ENCODE measurements around the gene WDR64. TPM values are rescaled to one million over a fixed set of nuclear protein-coding genes. Genes with fewer than 3 reads are reported as not detected.
"Not testable (repeated sequence)": the region's sequence is repeated elsewhere in the genome, so short reads cannot be mapped to it uniquely, and the experiment has no call there.

WDR64 gene
- total RNA-seq, 2 donors from 2014 or later, result 0.24 TPM; not detected in 1

DNA sequence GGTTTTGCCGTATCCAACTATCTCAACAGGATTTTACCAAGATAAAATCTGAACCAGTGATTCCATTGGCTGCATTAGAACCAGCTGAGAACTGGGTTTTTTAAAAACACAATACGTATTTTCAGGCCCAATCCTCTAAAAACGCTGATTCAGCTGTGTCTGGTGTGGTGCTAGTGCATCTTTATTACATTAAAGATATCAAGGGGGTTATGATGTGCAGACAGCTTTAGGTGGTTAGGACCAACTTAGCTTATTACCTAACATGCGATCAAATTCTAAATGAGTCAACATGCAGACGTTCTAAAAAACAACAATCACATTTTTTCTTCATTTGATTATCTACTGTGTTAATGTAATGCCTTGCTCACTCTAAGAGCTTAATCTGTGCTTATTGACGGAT, 163.9 kb downstream of the WDR64 start:
- ATAC-seq (no peak), DNase-seq (no peak)
- intact Hi-C loops (cut with DNase I, micrococcal nuclease), result no loop called here

DNA sequence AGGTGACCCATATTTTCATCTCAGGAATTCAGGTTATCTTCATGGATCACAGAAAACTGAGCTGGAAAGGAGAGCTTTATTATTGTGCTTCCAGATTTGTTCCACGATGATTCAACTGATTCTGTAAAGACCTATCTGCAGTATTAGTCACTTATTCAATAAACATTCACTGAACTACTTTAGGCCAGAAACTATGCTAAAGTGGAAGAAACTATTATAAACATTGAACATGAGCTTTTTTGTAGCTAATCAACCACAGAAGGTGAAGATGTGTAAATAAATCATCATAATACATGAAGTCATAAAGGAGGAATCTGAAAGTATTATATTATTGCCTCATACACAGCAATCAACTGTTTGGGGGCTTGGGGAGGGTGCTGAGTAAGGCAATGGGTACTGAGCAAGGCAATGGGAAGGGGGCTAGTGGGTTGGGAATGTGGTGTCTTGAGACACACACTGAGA, 165.3 kb downstream of the WDR64 start:
- ATAC-seq, result no peak
- intact Hi-C loops (cut with DNase I, micrococcal nuclease), result no loop called here
- DNase-seq, result no peak

DNA sequence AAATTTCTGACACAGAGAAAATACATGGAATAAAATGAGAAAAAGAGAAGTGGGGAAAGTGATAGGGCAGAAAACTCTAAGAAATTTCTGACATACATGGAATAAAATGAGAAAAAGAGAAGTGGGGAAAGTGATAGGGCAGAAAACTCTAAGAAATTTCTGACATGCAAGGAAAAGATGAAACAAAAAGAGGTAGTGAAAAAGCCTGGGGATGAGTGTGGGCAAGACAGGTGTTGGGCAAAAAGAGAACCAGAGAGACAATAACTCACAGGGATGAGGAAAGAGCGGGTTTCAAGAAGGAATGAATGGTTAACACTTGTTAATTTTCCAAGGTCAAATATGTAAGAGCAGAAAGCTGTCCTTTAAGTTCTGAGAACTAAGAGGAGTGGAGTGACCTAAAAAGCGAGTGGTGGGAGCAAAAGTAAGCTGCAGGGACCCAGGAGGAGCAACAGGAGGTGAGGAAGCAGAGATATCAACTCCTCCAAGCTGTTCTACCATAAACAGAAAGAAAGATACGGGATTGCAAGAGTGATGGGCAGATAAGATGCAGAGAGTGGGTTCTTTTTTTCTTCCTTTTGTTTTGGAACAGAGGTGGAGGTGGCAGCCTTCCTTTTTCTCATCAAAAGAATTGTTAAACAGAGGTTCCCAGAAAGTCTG, 166.0 kb downstream of the WDR64 start:
- DNase-seq, result no peak
- ATAC-seq, result no peak
- intact Hi-C loops (cut with DNase I, micrococcal nuclease), result no loop called here

DNA sequence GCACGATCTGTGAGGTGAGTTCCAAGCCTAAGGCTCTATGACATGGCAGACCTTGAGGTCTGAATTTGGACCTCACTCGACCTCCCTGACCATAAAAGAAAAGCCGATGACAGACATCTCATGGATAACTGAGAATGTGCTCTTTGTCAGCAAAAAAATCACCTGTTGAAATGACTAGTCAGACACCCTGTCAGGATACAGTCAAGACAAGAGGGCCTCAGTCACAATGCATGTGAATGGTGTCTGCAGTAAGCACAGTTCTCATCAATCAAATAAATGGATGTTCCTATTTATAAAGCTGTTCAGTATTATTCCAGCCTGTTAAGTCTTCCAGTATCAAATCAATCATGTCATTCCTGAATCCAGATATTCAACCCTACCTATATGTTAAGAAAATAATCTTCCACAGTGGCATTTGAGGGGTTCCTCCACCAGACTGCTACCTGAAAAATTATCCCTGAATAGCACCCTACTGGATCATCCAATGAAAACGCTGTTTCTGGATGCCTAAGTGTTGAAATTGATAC, 167.3 kb downstream of the WDR64 start:
- intact Hi-C loops (cut with DNase I, micrococcal nuclease), result no loop called here
- no peak for DNase-seq
- no peak for ATAC-seq

DNA sequence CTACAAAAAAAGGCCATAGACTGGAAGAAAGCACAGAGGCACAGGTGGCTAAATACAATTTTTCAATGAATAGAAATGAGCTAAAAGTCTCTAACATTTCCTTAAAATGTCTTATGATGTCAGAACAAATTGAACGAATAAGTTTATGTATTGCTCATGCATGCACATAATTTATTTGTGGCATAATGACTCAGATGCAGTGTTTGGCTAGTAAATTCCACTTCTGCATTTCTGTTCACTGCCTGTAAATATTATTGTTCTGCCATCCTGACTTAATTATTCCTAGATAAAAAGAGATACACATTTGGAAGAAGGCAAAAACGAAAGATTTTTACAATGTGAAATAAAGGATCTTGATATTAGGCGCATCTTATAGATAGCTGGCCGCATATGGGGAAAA, 169.3 kb downstream of the WDR64 start:
- ATAC-seq, result no peak
- intact Hi-C loops (cut with DNase I, micrococcal nuclease), result no loop called here
- DNase-seq, result no peak

DNA sequence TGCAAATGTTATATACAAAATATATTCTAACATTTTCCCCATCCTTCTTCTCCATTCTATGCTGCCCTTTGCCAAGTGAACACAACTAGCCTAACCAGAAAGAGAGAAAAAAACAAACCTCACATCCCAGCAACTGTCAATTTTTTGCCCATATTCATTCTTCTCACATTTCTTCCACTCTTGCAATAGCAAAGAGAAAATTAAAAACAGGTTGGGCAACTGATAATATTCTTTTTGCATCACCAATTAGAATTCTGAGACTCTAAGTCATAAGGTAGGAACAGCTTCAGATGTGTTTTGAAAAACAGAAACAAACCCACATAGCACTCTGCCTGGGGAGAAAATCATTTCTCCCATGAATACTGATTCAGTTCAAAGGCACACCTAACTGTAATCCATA, 170.8 kb downstream of the WDR64 start:
- intact Hi-C loops (cut with DNase I, micrococcal nuclease), result no loop called here
- DNase-seq (no peak), ATAC-seq (no peak)

DNA sequence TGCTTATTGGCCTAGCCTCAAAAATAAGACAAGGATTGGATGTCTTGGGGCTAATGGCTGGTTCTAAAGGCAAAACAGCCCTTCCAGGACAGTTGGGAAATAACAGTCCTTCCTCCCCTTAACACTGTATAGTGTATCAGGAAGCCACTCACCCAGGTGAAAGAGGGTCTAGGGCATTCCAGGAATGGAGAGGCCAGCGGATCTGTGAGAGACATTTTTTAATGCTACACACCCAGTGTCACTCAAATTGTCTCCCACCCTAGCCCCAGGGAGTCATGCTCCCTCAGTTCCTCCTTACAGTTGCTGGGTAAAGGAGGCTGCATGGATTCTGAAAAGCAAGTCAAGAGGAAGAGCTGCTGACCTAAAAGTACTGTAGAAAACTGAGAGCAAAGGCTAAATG, 171.8 kb downstream of the WDR64 start:
- no peak for ATAC-seq
- intact Hi-C loops (cut with DNase I, micrococcal nuclease), result no loop called here

DNA sequence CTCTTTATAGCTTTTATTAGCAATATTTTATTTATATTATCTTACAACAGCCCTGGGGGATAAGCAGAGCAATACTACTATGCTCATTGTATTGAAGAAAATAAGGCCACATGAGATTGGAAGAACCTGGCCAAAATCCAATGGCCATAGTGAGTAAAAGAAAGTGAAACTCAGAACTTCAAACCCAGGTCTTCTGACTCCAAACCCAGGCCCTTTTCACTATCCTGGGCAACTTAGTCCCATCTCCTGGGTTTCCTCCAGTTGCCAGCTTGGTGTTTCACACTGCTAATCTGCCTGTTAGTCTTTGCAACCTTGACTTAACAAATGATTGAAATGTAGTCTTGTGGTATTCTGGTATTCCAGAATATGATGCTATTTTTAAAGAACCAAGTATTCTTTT, 173.5 kb downstream of the WDR64 start:
- intact Hi-C loops (cut with DNase I, micrococcal nuclease), result no loop called here
- DNase-seq, result no peak
- no peak for ATAC-seq

More for the DNA sequence above, 171.8 kb downstream of the WDR64 start:
- DNase-seq, result no peak

DNA sequence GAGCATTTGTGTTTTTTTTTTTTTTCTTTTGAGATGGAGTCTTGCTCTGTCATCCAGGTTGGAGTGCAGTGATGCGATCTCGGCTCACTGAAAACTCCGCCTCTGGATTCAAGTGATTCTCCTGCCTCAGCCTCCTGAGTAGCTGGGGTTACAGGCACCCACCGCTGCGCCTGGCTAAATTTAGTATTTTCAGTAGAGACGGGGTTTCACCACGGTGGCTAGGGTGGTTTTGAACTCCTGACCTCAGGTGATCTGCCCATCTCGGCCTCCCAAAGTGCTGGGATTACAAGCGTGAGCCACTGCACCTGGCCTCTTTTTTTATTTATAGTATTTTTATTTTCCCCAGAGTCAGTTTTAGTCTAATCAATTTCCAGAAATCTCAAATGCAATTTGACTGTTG, 174.5 kb downstream of the WDR64 start:
- intact Hi-C loops (cut with DNase I, micrococcal nuclease); DNase-seq; ATAC-seq: not testable (repeated sequence)

DNA sequence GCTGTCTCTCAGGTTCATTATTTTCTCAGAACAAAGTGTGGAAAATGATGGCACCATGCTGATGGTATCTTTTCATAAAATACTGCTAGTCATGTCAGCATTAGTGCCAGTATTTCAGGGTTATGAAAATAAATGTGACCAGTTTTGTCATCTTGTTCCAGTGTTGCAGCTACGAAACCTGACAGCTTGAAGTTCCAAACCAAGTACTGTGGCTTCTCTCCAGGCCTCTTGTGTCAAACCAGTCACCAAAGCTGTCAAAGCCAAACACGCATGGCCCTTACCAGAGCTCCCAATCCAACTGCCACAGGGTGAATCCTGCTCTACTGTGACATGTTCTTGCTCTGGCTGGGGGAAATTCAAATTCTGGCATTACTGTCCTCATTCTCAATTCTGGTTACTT, 175.2 kb downstream of the WDR64 start:
- ATAC-seq (no peak), DNase-seq (no peak)
- intact Hi-C loops (cut with DNase I, micrococcal nuclease), result no loop called here

DNA sequence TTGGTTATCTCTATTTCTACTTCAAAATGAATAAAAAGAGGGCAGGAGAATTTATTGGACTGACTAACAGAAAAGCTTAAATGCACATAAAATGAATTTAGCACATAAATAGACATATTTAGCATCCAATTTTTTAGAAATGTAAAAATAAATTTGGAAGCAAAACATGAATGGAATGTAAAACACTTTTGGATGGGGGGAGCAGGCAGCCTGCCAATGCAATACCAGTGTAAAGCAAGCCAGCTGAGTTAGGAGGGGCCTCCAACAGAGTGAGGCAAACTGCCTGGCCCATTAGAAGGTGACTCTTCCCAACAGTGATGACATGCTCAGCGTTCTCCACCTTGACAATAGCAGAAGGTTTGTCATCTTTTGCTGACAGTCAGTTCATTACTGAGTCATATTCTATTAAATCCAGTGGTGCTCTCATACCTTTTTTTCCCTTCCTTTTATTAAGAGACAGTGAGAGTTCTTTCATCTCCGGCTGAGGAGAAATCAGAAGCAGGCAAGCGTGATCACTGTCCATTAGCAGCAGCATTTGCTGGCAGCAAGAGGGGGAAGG, 176.5 kb downstream of the WDR64 start:
- intact Hi-C loops (cut with DNase I, micrococcal nuclease), result no loop called here
- DNase-seq (no peak), ATAC-seq (no peak)

DNA sequence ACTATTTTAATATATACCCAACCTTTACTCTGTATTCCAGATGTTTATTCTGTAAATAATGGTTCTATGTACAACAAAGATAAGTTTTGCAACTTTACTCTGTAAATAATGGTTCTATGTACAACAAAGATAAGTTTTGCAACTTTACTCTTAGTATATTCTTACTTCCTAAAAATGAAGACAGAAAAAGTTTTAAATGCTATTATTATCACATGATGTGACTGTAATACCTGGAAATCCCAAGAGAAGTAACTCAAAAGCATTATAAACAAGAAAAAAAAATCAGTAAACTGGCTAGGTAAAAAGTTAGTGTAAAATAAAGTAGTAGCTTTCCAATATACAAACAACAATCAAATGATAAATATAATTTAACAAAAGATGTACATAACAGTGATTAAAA, 177.4 kb downstream of the WDR64 start:
- intact Hi-C loops (cut with DNase I, micrococcal nuclease), result no loop called here
- no peak for DNase-seq
- ATAC-seq, result no peak

DNA sequence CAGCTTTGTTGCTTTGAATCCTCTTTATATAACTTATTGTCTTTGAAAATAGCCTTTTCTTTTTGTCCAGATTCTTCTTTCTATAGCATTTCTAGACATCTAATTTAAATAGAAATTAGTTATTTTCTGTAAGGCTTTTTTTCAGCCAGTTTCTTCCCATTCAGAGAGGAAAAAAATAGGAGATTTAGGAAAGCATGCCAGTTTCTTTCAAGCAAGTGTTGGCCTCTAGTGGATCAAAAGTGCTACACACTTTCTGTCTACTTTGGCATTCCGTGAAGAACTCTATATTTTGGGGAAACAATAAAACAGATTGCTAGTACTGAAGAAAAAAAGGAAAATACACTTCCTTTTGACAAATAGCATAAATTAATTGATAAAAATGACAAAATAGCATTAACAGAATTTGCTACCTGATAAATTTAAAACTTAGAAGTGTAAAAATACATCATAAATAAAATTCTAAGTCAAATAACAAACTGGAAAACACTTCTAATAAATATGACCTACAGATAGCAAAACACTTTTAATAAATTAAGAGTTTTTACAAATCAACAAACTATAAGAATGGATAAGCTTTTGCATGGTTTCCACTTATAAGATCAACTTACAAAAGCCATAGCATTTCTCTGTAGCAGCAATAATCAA, 182.8 kb downstream of the WDR64 start:
- intact Hi-C loops (cut with DNase I, micrococcal nuclease), result loop anchor here in 1 of 2 donors (5.0 kb wide), 1 partner anchor 223 kb away; no protein-coding TSS in a partner anchor
- DNase-seq (no peak), ATAC-seq (no peak)

DNA sequence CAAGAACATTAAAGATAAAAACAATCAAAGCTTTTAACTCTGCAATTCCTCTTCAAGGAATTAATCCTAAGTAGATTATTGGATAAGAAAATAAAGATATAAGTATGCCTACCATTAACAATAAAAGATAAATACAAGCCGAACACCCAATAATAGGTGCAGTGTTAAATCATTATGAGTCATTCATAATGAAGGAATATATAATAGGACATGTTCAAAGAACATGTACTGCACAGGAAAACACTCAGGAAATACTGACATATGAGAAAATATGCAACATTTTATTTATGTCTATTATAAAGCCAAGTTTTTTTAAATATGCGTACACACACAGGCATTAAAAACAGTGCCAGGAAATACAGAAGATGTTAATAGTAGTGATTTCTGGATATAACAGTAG, 184.9 kb downstream of the WDR64 start:
- DNase-seq (no peak), ATAC-seq (no peak)
- intact Hi-C loops (cut with DNase I, micrococcal nuclease), result no loop called here

DNA sequence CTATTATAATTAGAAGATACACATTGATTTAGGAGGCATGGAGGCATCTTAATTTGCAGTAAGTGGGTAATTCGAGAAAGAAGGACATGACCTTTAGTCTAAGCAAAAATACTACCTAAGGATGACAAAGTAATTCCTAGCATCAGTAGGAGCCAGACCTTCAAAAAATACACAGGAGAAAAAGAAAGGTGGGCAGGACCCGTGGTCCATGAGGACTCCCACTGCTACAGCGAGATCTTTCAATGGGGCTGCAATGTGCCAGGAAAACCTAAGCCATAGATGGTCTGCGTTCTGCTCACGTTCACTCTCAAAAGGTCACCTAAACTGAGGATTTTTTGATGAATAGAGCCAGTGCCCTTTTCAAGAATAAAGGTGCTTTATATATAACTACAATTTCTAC, 185.3 kb downstream of the WDR64 start:
- ATAC-seq (no peak), DNase-seq (no peak)
- intact Hi-C loops (cut with DNase I, micrococcal nuclease), result no loop called here

DNA sequence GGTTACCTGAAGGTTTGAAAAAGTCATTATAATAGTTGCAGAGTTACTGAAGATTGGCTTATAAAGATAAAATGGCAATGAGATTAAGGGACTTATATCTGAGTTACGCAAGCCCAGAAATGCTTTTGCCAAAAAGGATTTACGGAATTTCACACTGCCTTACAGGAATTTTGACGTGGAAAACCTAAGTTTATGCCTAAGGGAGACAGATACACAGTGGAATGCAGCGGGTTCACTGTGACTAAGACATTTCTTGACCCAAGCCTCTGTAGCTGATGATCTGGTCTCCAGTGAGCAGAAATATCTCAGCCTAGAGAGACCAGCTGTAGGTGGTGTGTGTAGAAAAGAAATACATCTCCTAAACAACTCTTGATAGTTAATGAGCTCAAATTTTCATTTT, 185.8 kb downstream of the WDR64 start:
- intact Hi-C loops (cut with DNase I, micrococcal nuclease), result no loop called here
- DNase-seq (no peak), ATAC-seq (no peak)

DNA sequence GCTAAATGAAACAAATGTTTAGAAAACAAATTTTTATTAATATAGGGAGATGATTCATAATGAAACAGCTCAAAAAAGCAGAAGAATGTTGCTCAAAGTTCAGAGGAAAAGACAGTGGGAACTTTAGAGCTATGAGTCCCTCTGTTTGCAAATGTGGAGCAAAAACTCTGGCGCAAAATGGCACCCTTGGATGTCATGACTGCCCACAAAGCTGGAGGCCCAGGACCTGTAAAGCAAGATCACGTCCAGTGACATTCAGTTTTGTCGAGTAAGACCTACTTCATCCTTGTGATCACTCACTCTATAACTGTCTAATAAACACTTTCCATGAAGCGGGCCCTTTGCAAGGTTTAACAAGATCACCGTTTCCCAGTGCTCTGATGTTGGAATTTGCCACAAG, 186.8 kb downstream of the WDR64 start:
- intact Hi-C loops (cut with DNase I, micrococcal nuclease), result no loop called here
- ATAC-seq (no peak), DNase-seq (no peak)

DNA sequence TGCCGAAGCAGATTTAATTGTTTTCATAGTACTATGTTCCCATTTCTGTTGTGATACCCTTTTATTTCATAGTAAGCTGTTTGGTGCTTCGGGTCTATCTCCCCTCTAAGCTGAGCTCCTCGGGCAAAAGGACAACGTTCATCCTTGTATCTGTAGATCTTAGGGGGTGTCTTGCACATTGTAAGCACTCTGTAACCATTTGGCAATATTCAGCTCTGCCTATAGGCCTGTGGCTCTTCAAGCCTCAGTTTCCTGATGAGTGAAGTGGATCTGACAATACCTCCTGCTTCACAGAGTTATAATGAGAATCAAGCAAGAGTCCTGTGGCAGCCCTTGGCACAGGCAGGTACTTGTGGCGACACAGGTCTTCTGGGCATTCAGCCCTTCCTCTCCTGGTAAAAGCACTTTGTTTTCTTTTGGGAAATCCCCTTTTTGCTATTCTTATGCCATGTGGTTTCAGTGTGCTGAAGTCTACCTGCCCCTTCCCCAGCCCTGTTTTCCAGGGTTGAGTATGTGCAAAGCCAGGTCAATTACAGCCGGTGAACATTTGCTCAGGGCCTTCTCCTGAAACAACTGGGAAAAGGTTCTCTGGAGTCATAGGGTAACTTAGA, 187.4 kb downstream of the WDR64 start:
- DNase-seq, result no peak
- ATAC-seq, result no peak
- intact Hi-C loops (cut with DNase I, micrococcal nuclease), result no loop called here

DNA sequence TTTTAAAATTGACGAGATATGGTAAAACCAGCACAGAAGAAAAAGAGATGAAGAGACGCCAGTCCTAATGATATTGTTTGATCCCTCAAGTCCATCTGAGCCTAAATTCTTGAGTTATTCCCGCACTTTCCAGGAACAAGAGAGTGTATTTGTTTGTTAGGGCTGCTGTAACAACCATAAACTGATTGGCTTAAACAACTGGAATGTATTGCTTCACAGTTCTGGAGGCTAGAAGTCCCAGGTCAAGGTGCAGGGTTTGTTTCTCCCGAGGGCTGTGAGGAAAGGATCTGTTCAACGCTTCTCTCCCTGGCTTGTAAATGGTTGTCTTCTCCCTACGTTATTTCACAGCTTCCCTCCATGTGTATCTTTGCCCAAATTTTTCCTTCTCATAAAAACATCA, 188.1 kb downstream of the WDR64 start:
- ATAC-seq (no peak), DNase-seq (no peak)
- intact Hi-C loops (cut with DNase I, micrococcal nuclease), result loop anchor here in 1 of 2 donors (10.0 kb wide), 1 partner anchor 315 kb away; no protein-coding TSS in a partner anchor

DNA sequence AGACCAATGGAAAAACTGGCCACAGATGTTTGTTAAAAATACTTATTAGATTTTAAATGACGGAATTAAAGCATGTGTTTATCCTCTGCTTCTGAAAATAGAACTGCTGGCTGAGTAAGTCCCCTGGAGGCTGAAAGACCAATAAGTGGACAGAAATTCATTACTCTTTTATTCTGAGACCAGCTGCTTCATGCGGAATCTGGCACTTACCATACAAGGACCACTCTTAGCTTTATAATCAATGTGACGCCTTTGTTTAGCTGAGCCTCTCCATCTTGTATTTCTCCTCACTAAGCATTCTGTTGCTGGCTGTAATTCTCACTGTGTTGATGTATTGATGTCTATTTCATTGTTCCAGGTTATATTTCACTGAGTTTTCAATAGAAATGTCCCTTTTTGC, 189.6 kb downstream of the WDR64 start:
- no peak for DNase-seq
- no peak for ATAC-seq
- intact Hi-C loops (cut with DNase I, micrococcal nuclease), result loop anchor here in 1 of 2 donors (10.0 kb wide), 1 partner anchor 317 kb away; no protein-coding TSS in a partner anchor

Data from left colon (tissue), 2 donors.